Measurements from ENCODE around the gene IPO4. TPM values are rescaled to one million over a fixed set of nuclear protein-coding genes. Genes with fewer than 3 reads are reported as not detected.

Gene IPO4
- total and polyA plus RNA-seq, 2 of the 13 experiments (the other 11 are each of a cell fraction or from before 2014, with no cell fraction given), result 39.0 to 179 TPM

- in situ Hi-C loops (cut with HindIII; ENCODE audit: extremely low pct_ligation_motif_present, low pct_unique_long_range_greater_than_20kb), result loop anchor here (25.0 kb wide), 1 partner anchor 827 kb away; the partner anchor contains the start of genes BCL2L2, PABPN1 and PPP1R3E
- Histone ChIP-seq H3K9me3 (ENCODE audit: low read length) (no peaks in the 10 kb centered on the region), H3K4me3 (replicated peaks in 1 of 3; ENCODE audit: insufficient read depth in 1 of 3, low read depth in 2 of 3, low read length in 3 of 3) (peak overlapping the region; percentile 83 to 99 (median 95)), H3K27me3 (ENCODE audit: control insufficient read depth in 1 of 2, insufficient read depth in 2 of 2, low read length in 2 of 2) (no peaks in the 10 kb centered on the region; a peak in 1 of 5 replicates), H3K36me3 (replicated peaks in 1 of 2; ENCODE audit: control insufficient read depth in 1 of 2, insufficient read depth in 2 of 2, low read length in 2 of 2) (peaks cover 25 to 43% of the 10 kb centered on the region in 2 experiments), H2AFZ (ENCODE audit: low read length) (no peak overlapping the region), H4K20me1 (ENCODE audit: insufficient read depth, low read length) (peaks cover 11% of the 10 kb centered on the region), H3K4me2 (ENCODE audit: low read depth, low read length) (peak overlapping the region; percentile 88), H3K79me2 (ENCODE audit: insufficient read depth, low read length) (peaks cover 44% of the 10 kb centered on the region), H3K4me1 (ENCODE audit: insufficient read depth, low read length) (peaks cover 73% of the 10 kb centered on the region), H3K9ac (ENCODE audit: insufficient read depth, low read depth, low read length) (peak overlapping the region; percentile 93; the same call in 1 of the 2 replicates), H3K27ac (ENCODE audit: extremely low read length, insufficient read depth, low read length) (no peak overlapping the region)
- POLR2A ChIA-PET, result interaction anchor here (0.9 to 22.7 kb wide), 13 partner anchors 7 to 1044 kb away, joined by 3 to 977 read pairs (median 36); partner anchors contain the start of genes ACIN1, C14orf119, CARMIL3 and CHMP4A
- FAIRE-seq, result peak; percentile 18
- WGBS (ENCODE audit: low lambda C conversion rate), result 87% methylated on average over 9 of the region's 9 CpGs
- peak; percentile 72 for DNase-seq (ENCODE audit: low spot score)
- ATAC-seq, result no peak
- intact Hi-C loops (cut with micrococcal nuclease; ENCODE audit: unreplicated experiment), result no loop called here
- BruUV-seq (replicated peaks), result no TSS peak
- CTCF ChIA-PET (ENCODE audit: low intra/inter-chr PET ratio, low total read pairs), result interaction anchor here (1.4 kb wide), 1 partner anchor 22 kb away, joined by 6 read pairs; the partner anchor contains the start of gene IRF9
- TF ChIP-seq HNF1A (IDR thresholded peaks at IDR 0.05; ENCODE audit: low read depth) (no peak), HNF1A (CRISPR knock-in tag; IDR thresholded peaks at IDR 0.05; ENCODE audit: borderline replicate concordance) (0 out of 2 replicates have a peak, but pooled peaks have one; percentile 32), KLF9 (CRISPR knock-in tag; IDR thresholded peaks at IDR 0.05; ENCODE audit: low read depth) (0 out of 2 replicates have a peak, but pooled peaks have one; percentile 44), ZNF331 (CRISPR knock-in tag; IDR thresholded peaks at IDR 0.05) (peak; percentile 75), GRHL1 (CRISPR knock-in tag; conservative IDR thresholded peaks at IDR 0.05) (no peak), FOXA3 (CRISPR knock-in tag; IDR thresholded peaks at IDR 0.05) (0 out of 2 replicates have a peak, but pooled peaks have one; percentile 6), ZNF557 (CRISPR knock-in tag; IDR thresholded peaks at IDR 0.05) (no peak), POLR2AphosphoS5 (IDR thresholded peaks at IDR 0.05; ENCODE audit: low read depth, low read length) (peak; percentile 22), ZNF274 (CRISPR knock-in tag; IDR thresholded peaks at IDR 0.05) (0 out of 2 replicates have a peak, but pooled peaks have one; percentile 40), ZFY (CRISPR knock-in tag; IDR thresholded peaks at IDR 0.05) (peak; percentile 76), ELF3 (CRISPR knock-in tag; IDR thresholded peaks at IDR 0.05) (peak; percentile 65; the same call in 1 of the 2 replicates), ZNF878 (CRISPR knock-in tag; IDR thresholded peaks at IDR 0.05) (no peak), ZNF281 (CRISPR knock-in tag; IDR thresholded peaks at IDR 0.05; ENCODE audit: borderline replicate concordance) (0 out of 2 replicates have a peak, but pooled peaks have one; percentile 38), HNRNPH1 (optimal IDR thresholded peaks at IDR 0.05; ENCODE audit: low read depth, low read length) (peak; percentile 30)
These were observed 49.2 kb downstream of the IPO4 start for GRCh38 chr14:24139272-24139934.

All from HepG2 (cell line).